H9 (cell line): ENCODE results near the gene SRGAP1. TPM values are rescaled to one million over a fixed set of nuclear protein-coding genes. Genes with fewer than 3 reads are reported as not detected.

Experiments used
- DNase-seq: peaks from one replicate; pipeline ENCODE4 v3.0.0-alpha.2; 2017
- H2AFZ ChIP-seq: one replicate; pipeline ENCODE4 v1.6.1; 2013; ENCODE audit warnings: mild to moderate bottlenecking, low read length, control low read depth, moderate library complexity
- H2AK5ac ChIP-seq: 2 replicates; pipeline ENCODE4 v1.6.1; 2013; ENCODE audit warnings: low read length, control low read depth, mixed read lengths; ENCODE audit not compliant: insufficient read length
- H2BK120ac ChIP-seq: one replicate; pipeline ENCODE4 v1.6.1; 2013; ENCODE audit warnings: low read depth, mild to moderate bottlenecking, low read length, control low read depth, inconsistent platforms; ENCODE audit not compliant: poor library complexity, severe bottlenecking
- H2BK12ac ChIP-seq: 2 replicates; pipeline ENCODE4 v1.6.1; 2013; ENCODE audit warnings: low read length, control low read depth, mixed read lengths, low read depth; ENCODE audit not compliant: insufficient read length
- H2BK15ac ChIP-seq: 2 replicates; pipeline ENCODE4 v1.6.1; 2013; ENCODE audit warnings: low read depth, low read length, control low read depth
- H2BK20ac ChIP-seq: one replicate; pipeline ENCODE4 v1.6.1; 2013; ENCODE audit warnings: low read depth, mild to moderate bottlenecking, low read length, control low read depth, inconsistent platforms; ENCODE audit not compliant: poor library complexity, severe bottlenecking
- H2BK5ac ChIP-seq: 2 replicates; pipeline ENCODE4 v1.6.1; 2013; ENCODE audit warnings: low read length, control low read depth, mixed read lengths; ENCODE audit not compliant: insufficient read length
- H3K14ac ChIP-seq: 2 replicates; pipeline ENCODE4 v1.6.1; 2013; ENCODE audit warnings: low read length, control low read depth; ENCODE audit not compliant: insufficient read depth
- H3K18ac ChIP-seq: 2 replicates; pipeline ENCODE4 v1.6.1; 2013; ENCODE audit warnings: low read depth, mild to moderate bottlenecking, mixed read lengths, low read length, control low read depth; ENCODE audit not compliant: insufficient read length
- H3K23ac ChIP-seq: 2 replicates; pipeline ENCODE4 v1.6.1; 2013; ENCODE audit warnings: low read length, control low read depth, mixed read lengths, low read depth; ENCODE audit not compliant: insufficient read length
- H3K23me2 ChIP-seq: 2 replicates; pipeline ENCODE4 v1.6.1; 2013; ENCODE audit warnings: low read depth, mild to moderate bottlenecking, mixed read lengths, low read length, control low read depth; ENCODE audit not compliant: insufficient read length, poor library complexity, severe bottlenecking
- H3K27ac ChIP-seq: 2 replicates; pipeline ENCODE4 v1.5.1; 2013; ENCODE audit warnings: low read length, control low read depth, mixed read lengths, low read depth; ENCODE audit not compliant: insufficient read length
- H3K27me3 ChIP-seq: 2 replicates; pipeline ENCODE4 v1.6.1; 2013; ENCODE audit warnings: low read length, control low read depth, inconsistent platforms; ENCODE audit not compliant: insufficient read depth
- H3K4ac ChIP-seq: 2 replicates; pipeline ENCODE4 v1.6.1; 2013; ENCODE audit warnings: low read depth, mild to moderate bottlenecking, control low read depth, inconsistent platforms, low read length, moderate library complexity
- H3K4me1 ChIP-seq: 2 replicates; pipeline ENCODE4 v1.6.1; 2013; ENCODE audit warnings: low read length, control low read depth, inconsistent platforms; ENCODE audit not compliant: insufficient read depth
- H3K4me2 ChIP-seq: 2 replicates; pipeline ENCODE4 v1.6.1; 2013; ENCODE audit warnings: low read length, control low read depth, mixed read lengths; ENCODE audit not compliant: insufficient read length, insufficient read depth
- H3K56ac ChIP-seq: 2 replicates; pipeline ENCODE4 v1.6.1; 2013; ENCODE audit warnings: low read depth, mild to moderate bottlenecking, mixed read lengths, low read length, control low read depth; ENCODE audit not compliant: insufficient read length
- H3K79me1 ChIP-seq: 2 replicates; pipeline ENCODE4 v1.6.1; 2013; ENCODE audit warnings: low read depth, mild to moderate bottlenecking, moderate library complexity, low read length, control low read depth, inconsistent platforms; ENCODE audit not compliant: insufficient read depth, poor library complexity, severe bottlenecking
- H3K79me2 ChIP-seq: 2 replicates; pipeline ENCODE4 v1.6.1; 2013; ENCODE audit warnings: low read length, control low read depth, inconsistent platforms; ENCODE audit not compliant: insufficient read depth
- H3K9ac ChIP-seq: 2 replicates; pipeline ENCODE4 v1.6.1; 2013; ENCODE audit warnings: low read length, control low read depth, mixed read lengths; ENCODE audit not compliant: insufficient read length; ENCODE audit errors: extremely low read depth
- H3K9me3 ChIP-seq: one replicate; pipeline ENCODE4 v1.6.1; 2013; ENCODE audit warnings: low read depth, low read length, inconsistent platforms; ENCODE audit not compliant: control insufficient read depth
- H3T11ph ChIP-seq: one replicate; pipeline ENCODE4 v1.6.1; 2013; ENCODE audit warnings: mild to moderate bottlenecking, low read length, control low read depth, inconsistent platforms
- H4K20me1 ChIP-seq: one replicate; pipeline ENCODE4 v1.6.1; 2013; ENCODE audit not compliant: control insufficient read depth, insufficient read length, insufficient read depth
- H4K5ac ChIP-seq: 2 replicates; pipeline ENCODE4 v1.6.1; 2013; ENCODE audit warnings: low read depth, mild to moderate bottlenecking, mixed read lengths, low read length, control low read depth; ENCODE audit not compliant: insufficient read length
- H4K8ac ChIP-seq: replicated peaks from 2 replicates; pipeline ENCODE4 v1.6.1; 2013; ENCODE audit warnings: low read length, control low read depth, mixed read lengths, low read depth; ENCODE audit not compliant: insufficient read length
- H4K91ac ChIP-seq: 2 replicates; pipeline ENCODE4 v1.6.1; 2013; ENCODE audit warnings: low read depth, mild to moderate bottlenecking, moderate library complexity, mixed read lengths, low read length, control low read depth; ENCODE audit not compliant: insufficient read length
- H3K27ac Mint-ChIP-seq, 3 experiments: 2 replicates in 2 of 3; 3 replicates in 1 of 3; pipeline ENCODE4 v1.8.0; 2020 to 2021; ENCODE audit warnings: mixed read lengths in 3 of 3, mild to moderate bottlenecking in 1 of 3, moderate library complexity in 1 of 3
- H3K27me3 Mint-ChIP-seq: 2 replicates; pipeline ENCODE4 v1.8.0; 2021; ENCODE audit warnings: low read depth, mild to moderate bottlenecking, moderate library complexity, mixed read lengths
- H3K36me3 Mint-ChIP-seq, 3 experiments: 2 replicates in 2 of 3; 3 replicates in 1 of 3; pipeline ENCODE4 v1.8.0; 2020 to 2021; ENCODE audit warnings: low read depth in 3 of 3, mixed read lengths in 3 of 3; ENCODE audit not compliant: insufficient read depth in 1 of 3
- H3K4me1 Mint-ChIP-seq, 2 experiments: 2 replicates each; pipeline ENCODE4 v1.8.0; 2020; ENCODE audit warnings: mixed read lengths in 2 of 2
- H3K4me3 Mint-ChIP-seq, 2 experiments: 2 replicates in 1 of 2; 3 replicates in 1 of 2; pipeline ENCODE4 v1.8.0; 2020 to 2021; ENCODE audit warnings: mild to moderate bottlenecking in 2 of 2, mixed read lengths in 2 of 2, moderate library complexity in 1 of 2
- H3K9me3 Mint-ChIP-seq, 2 experiments: 2 replicates in 1 of 2; 3 replicates in 1 of 2; pipeline ENCODE4 v1.8.0; 2020; ENCODE audit warnings: mild to moderate bottlenecking in 2 of 2, mixed read lengths in 2 of 2, moderate library complexity in 1 of 2
- whole genome bisulfite sequencing: extraction: QIAGEN DNeasy Blood & Tissue Kit; methylation state at CpG from one replicate; pipeline ENCODE4 v1.1.7; 2013; ENCODE audit warnings: missing lambda C conversion rate, low lambda C conversion rate, mixed read lengths; ENCODE audit not compliant: insufficient read length; ENCODE audit errors: extremely low coverage; 5-methylcytosine and 5-hydroxymethylcytosine counted together
- total RNA-seq: library from RNA; stranded (reverse); gene quantifications from 2 replicates; pipeline ENCODE4 v1.2.1, GENCODE V29; 2021
- TF ChIP-seq, protein P1 (sequence below): fragments of 200-600 bp; sonication (generic); conservative IDR thresholded peaks from 3 replicates; pipeline ENCODE4 v1.8.0; 2021; ENCODE audit warnings: antibody characterized with exemption, mild to moderate bottlenecking

The SRGAP1 gene
- total RNA-seq, 1 experiment from 2014 or later = 4.8 TPM

DNA sequence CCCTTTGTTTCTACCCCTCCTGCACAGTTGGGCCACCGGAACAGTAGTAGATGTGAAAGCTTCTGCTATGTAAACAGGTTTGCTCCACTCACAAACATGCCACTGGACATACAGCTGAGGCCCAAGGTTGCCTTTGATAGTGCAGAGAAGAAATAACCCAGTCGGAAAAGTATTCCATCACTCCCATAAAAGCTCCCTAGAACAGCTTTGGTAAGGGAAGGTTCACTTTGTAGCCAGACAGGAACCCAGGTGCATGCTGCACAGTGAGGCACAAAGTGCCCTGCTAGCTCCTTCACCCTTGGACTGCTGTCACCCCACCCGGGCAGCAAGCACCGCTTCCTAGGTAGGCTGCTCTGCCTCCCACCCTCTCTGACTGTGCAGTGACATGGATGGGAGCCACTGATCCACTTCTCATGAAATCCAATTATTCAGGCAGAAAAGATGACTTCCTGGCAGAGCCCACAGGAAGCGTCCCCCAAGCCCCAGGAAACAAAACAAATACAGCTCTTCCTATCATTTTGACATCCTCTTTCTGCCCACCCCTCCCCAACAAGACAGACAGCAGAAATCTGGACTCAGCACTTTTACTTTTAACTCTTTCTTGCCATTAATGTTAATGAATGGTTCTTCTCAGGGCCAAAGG lies 100.2 kb downstream of the SRGAP1 start:
- H3K14ac ChIP-seq = 0 out of 2 replicates have a peak overlapping the region, but pooled peaks have one; percentile 47
- no peaks in the 10 kb centered on the region for H3K79me2 ChIP-seq
- no peaks in the 10 kb centered on the region for H3K23me2 ChIP-seq
- H3K9me3 Mint-ChIP-seq = no peaks in the 10 kb centered on the region; a peak in 1 of 5 replicates
- H3K56ac ChIP-seq = no peak overlapping the region
- no peak overlapping the region for H4K8ac ChIP-seq
- peaks cover 11% of the 10 kb centered on the region for H3K4me1 ChIP-seq
- no peak overlapping the region for H3T11ph ChIP-seq
- no peaks in the 10 kb centered on the region for H3K79me1 ChIP-seq
- peaks cover 20 to 27% of the 10 kb centered on the region in 2 experiments for H3K4me1 Mint-ChIP-seq
- H4K20me1 ChIP-seq = no peaks in the 10 kb centered on the region
- no peak overlapping the region for H3K4ac ChIP-seq
- no peaks in the 10 kb centered on the region for H3K36me3 Mint-ChIP-seq
- no peak overlapping the region for H3K9ac ChIP-seq
- H4K91ac ChIP-seq = no peak overlapping the region
- H2AFZ ChIP-seq = no peak overlapping the region
- no peak overlapping the region for H2BK12ac ChIP-seq
- no peak overlapping the region for H2BK120ac ChIP-seq
- no peak overlapping the region for H3K18ac ChIP-seq
- no peak overlapping the region for H3K4me2 ChIP-seq
- no peak overlapping the region for H4K5ac ChIP-seq
- no peak for DNase-seq
- no peak overlapping the region for H2BK5ac ChIP-seq
- no peak overlapping the region for H3K27ac ChIP-seq
- no CpG with 5 or more reads among the region's 5 CpGs for WGBS
- no peaks in the 10 kb centered on the region for H3K27me3 ChIP-seq
- peak overlapping the region in 1 of 3 experiments; percentile 45; a peak in 2 of 7 replicates for H3K27ac Mint-ChIP-seq
- no peak overlapping the region for H2BK20ac ChIP-seq
- no peak overlapping the region for H3K4me3 Mint-ChIP-seq
- TF ChIP-seq, protein P1, sequence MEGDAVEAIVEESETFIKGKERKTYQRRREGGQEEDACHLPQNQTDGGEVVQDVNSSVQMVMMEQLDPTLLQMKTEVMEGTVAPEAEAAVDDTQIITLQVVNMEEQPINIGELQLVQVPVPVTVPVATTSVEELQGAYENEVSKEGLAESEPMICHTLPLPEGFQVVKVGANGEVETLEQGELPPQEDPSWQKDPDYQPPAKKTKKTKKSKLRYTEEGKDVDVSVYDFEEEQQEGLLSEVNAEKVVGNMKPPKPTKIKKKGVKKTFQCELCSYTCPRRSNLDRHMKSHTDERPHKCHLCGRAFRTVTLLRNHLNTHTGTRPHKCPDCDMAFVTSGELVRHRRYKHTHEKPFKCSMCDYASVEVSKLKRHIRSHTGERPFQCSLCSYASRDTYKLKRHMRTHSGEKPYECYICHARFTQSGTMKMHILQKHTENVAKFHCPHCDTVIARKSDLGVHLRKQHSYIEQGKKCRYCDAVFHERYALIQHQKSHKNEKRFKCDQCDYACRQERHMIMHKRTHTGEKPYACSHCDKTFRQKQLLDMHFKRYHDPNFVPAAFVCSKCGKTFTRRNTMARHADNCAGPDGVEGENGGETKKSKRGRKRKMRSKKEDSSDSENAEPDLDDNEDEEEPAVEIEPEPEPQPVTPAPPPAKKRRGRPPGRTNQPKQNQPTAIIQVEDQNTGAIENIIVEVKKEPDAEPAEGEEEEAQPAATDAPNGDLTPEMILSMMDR = no peak
- no peaks in the 10 kb centered on the region for H3K9me3 ChIP-seq
- H3K27me3 Mint-ChIP-seq = no peaks in the 10 kb centered on the region
- H2BK15ac ChIP-seq = no peak overlapping the region
- H2AK5ac ChIP-seq = no peak overlapping the region
- H3K23ac ChIP-seq = no peak overlapping the region
